Testis (tissue), 2 donors: ENCODE measurements around the gene ANKS6.

Experiments
- CTCF ChIP-seq, 3 experiments: fragments of 450-650 bp in 2 of 3; fragments of 200-600 bp in 1 of 3; sonication (generic) in 1 of 3; IDR thresholded peaks; one replicate each; pipeline ENCODE4 v1.5.1; 2016 to 2019; ENCODE audit warnings: antibody characterized with exemption in 3 of 3, mild to moderate bottlenecking in 2 of 3, moderate library complexity in 1 of 3
- POLR2A ChIP-seq: fragments of 450-650 bp; IDR thresholded peaks from one replicate; pipeline ENCODE4 v1.6.1; 2017; ENCODE audit warnings: antibody characterized with exemption, mild to moderate bottlenecking, moderate library complexity

- TF ChIP-seq CTCF (IDR thresholded peaks at IDR 0.05) (no peak), POLR2A (no peak)
Observed at GRCh38 chr9:98706651-98707165, 89.6 kb downstream of the ANKS6 start.
